ENCODE data around the gene CNTNAP2. TPM values are rescaled to one million over a fixed set of nuclear protein-coding genes. Genes with fewer than 3 reads are reported as not detected.

CNTNAP2 gene
- total RNA-seq, 1 experiment from 2014 or later = 0.03 TPM

DNA sequence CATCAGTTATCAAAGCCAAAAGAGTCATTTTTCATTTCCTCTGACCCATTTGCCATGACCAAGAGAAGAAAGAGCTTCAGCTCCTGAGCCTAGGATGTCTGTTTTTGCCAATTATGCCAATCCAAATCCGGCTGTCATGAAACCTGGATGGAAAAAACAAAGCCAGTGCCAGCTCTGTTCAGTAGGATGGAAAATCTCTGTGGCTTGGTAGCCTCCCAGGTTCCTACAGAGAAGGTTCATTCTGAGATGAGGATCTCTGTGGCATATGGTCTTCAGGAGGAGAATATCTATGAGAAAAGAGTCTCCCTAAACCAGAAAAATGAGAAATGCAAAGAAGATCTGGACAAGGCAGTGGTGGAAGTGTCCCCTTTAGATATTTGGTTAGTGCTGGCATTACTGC is 475.4 kb downstream of the CNTNAP2 start:
- intact Hi-C loops (cut with micrococcal nuclease; ENCODE audit: unreplicated experiment) = no loop called here
- Histone ChIP-seq H3K9me3 (ENCODE audit: control insufficient read depth, insufficient read depth, low read depth, low read length) (no peaks in the 10 kb centered on the region), H3K27me3 (ENCODE audit: control insufficient read depth, insufficient read depth, low read length) (no peaks in the 10 kb centered on the region), H3K4me3 (ENCODE audit: low read depth in 2 of 2, low read length in 2 of 2) (no peak overlapping the region), H3K4me1 (ENCODE audit: control insufficient read depth, insufficient read depth, low read length) (no peaks in the 10 kb centered on the region), H3K36me3 (ENCODE audit: control insufficient read depth, insufficient read depth, low read length) (no peaks in the 10 kb centered on the region; the same call in 1 of the 2 replicates), H3K27ac (ENCODE audit: low read length) (no peak overlapping the region)
- TF ChIP-seq, protein P1, sequence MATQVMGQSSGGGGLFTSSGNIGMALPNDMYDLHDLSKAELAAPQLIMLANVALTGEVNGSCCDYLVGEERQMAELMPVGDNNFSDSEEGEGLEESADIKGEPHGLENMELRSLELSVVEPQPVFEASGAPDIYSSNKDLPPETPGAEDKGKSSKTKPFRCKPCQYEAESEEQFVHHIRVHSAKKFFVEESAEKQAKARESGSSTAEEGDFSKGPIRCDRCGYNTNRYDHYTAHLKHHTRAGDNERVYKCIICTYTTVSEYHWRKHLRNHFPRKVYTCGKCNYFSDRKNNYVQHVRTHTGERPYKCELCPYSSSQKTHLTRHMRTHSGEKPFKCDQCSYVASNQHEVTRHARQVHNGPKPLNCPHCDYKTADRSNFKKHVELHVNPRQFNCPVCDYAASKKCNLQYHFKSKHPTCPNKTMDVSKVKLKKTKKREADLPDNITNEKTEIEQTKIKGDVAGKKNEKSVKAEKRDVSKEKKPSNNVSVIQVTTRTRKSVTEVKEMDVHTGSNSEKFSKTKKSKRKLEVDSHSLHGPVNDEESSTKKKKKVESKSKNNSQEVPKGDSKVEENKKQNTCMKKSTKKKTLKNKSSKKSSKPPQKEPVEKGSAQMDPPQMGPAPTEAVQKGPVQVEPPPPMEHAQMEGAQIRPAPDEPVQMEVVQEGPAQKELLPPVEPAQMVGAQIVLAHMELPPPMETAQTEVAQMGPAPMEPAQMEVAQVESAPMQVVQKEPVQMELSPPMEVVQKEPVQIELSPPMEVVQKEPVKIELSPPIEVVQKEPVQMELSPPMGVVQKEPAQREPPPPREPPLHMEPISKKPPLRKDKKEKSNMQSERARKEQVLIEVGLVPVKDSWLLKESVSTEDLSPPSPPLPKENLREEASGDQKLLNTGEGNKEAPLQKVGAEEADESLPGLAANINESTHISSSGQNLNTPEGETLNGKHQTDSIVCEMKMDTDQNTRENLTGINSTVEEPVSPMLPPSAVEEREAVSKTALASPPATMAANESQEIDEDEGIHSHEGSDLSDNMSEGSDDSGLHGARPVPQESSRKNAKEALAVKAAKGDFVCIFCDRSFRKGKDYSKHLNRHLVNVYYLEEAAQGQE (IDR thresholded peaks at IDR 0.05; ENCODE audit: insufficient read depth in 1 of 2, low read depth in 2 of 2, low read length in 1 of 2) = no peak
- TF ChIP-seq POLR2AphosphoS5 (IDR thresholded peaks at IDR 0.05; ENCODE audit: low read depth, low read length) (no peak), SIN3A (IDR thresholded peaks at IDR 0.05; ENCODE audit: borderline replicate concordance, insufficient read depth, low read depth, low read length) (no peak), TCF7L2 (IDR thresholded peaks at IDR 0.05; ENCODE audit: low read depth, low read length) (no peak)
- TF ChIP-seq, protein P2, sequence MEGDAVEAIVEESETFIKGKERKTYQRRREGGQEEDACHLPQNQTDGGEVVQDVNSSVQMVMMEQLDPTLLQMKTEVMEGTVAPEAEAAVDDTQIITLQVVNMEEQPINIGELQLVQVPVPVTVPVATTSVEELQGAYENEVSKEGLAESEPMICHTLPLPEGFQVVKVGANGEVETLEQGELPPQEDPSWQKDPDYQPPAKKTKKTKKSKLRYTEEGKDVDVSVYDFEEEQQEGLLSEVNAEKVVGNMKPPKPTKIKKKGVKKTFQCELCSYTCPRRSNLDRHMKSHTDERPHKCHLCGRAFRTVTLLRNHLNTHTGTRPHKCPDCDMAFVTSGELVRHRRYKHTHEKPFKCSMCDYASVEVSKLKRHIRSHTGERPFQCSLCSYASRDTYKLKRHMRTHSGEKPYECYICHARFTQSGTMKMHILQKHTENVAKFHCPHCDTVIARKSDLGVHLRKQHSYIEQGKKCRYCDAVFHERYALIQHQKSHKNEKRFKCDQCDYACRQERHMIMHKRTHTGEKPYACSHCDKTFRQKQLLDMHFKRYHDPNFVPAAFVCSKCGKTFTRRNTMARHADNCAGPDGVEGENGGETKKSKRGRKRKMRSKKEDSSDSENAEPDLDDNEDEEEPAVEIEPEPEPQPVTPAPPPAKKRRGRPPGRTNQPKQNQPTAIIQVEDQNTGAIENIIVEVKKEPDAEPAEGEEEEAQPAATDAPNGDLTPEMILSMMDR (IDR thresholded peaks at IDR 0.05) = no peak
- DNase-seq (ENCODE audit: low read depth, low spot score) (no peak), ATAC-seq (no peak)
- no TSS peak for BruUV-seq (replicated peaks)
- CTCF ChIA-PET = no interaction called here
- POLR2A ChIA-PET = no interaction called here
- in situ Hi-C loops (cut with HindIII; ENCODE audit: low pct_unique_long_range_greater_than_20kb, low sequenced_read_pairs) = no loop called here

DNA sequence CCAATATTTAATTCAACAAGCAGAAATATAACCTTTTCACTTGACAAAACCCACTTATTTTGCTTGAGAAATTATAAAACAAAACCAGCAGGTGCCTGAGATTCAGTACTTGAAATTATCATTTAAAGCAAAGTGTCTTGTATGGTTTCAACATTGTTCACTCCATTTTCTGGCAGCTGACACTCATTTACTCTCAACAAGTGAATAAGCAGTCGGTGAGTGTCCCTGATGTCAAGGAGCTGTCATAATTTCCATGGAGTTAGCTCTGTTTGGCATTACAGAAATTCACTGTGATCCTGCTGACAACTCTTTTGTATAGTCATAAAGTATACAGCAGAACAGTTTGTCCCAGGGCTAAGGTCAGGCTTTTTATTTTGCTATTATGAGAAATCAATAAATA is 490.0 kb downstream of the CNTNAP2 start:
- H3K27me3 ChIP-seq (ENCODE audit: control insufficient read depth, insufficient read depth, low read length) = no peaks in the 10 kb centered on the region
- no TSS peak for BruUV-seq (replicated peaks)
- DNase-seq (ENCODE audit: low read depth, low spot score) = no peak
- H3K9me3 ChIP-seq (ENCODE audit: control insufficient read depth, insufficient read depth, low read depth, low read length) = no peaks in the 10 kb centered on the region
- ATAC-seq = no peak
- POLR2A ChIA-PET = no interaction called here
- in situ Hi-C loops (cut with HindIII; ENCODE audit: low pct_unique_long_range_greater_than_20kb, low sequenced_read_pairs) (no loop called here), intact Hi-C loops (cut with micrococcal nuclease; ENCODE audit: unreplicated experiment) (no loop called here)
- no peak overlapping the region for H3K4me3 ChIP-seq (ENCODE audit: low read depth in 2 of 2, low read length in 2 of 2)
- no peak overlapping the region for H3K27ac ChIP-seq (ENCODE audit: low read length)
- H3K4me1 ChIP-seq (ENCODE audit: control insufficient read depth, insufficient read depth, low read length) = no peaks in the 10 kb centered on the region
- H3K36me3 ChIP-seq (ENCODE audit: control insufficient read depth, insufficient read depth, low read length) = no peaks in the 10 kb centered on the region
- TF ChIP-seq POLR2AphosphoS5 (IDR thresholded peaks at IDR 0.05; ENCODE audit: low read depth, low read length) (no peak), TCF7L2 (IDR thresholded peaks at IDR 0.05; ENCODE audit: low read depth, low read length) (no peak)
- TF ChIP-seq, protein P1 (IDR thresholded peaks at IDR 0.05; ENCODE audit: insufficient read depth in 1 of 2, low read depth in 2 of 2, low read length in 1 of 2) = no peak
- CTCF ChIA-PET = no interaction called here
